T-helper 1 cell treated with Interleukin-12 subunit alpha and Interleukin-12 subunit beta and Interleukin-4 antibody, amounts not matched to agents 30 μg/mL and 1 μg/mL, for 36 hours (primary cell): ENCODE results near the gene GPX4.
"Not testable (repeated sequence)": the region's sequence is repeated elsewhere in the genome, so short reads cannot be mapped to it uniquely, and the experiment has no call there.

Source experiments
- H3K27ac Mint-ChIP-seq: one replicate; pipeline ENCODE4 v1.8.0; 2021; ENCODE audit warnings: mild to moderate bottlenecking, mixed read lengths
- H3K27me3 Mint-ChIP-seq: one replicate; pipeline ENCODE4 v1.8.0; 2021; ENCODE audit warnings: low read depth, mixed read lengths
- H3K36me3 Mint-ChIP-seq: one replicate; pipeline ENCODE4 v1.8.0; 2021; ENCODE audit warnings: low read depth, mixed read lengths
- H3K4me1 Mint-ChIP-seq: one replicate; pipeline ENCODE4 v1.8.0; 2021; ENCODE audit warnings: low read depth, mixed read lengths
- H3K4me3 Mint-ChIP-seq: one replicate; pipeline ENCODE4 v1.8.0; 2021; ENCODE audit warnings: mild to moderate bottlenecking, moderate library complexity, mixed read lengths
- H3K9me3 Mint-ChIP-seq: one replicate; pipeline ENCODE4 v1.8.0; 2021; ENCODE audit warnings: mixed read lengths

Gene GPX4

DNA sequence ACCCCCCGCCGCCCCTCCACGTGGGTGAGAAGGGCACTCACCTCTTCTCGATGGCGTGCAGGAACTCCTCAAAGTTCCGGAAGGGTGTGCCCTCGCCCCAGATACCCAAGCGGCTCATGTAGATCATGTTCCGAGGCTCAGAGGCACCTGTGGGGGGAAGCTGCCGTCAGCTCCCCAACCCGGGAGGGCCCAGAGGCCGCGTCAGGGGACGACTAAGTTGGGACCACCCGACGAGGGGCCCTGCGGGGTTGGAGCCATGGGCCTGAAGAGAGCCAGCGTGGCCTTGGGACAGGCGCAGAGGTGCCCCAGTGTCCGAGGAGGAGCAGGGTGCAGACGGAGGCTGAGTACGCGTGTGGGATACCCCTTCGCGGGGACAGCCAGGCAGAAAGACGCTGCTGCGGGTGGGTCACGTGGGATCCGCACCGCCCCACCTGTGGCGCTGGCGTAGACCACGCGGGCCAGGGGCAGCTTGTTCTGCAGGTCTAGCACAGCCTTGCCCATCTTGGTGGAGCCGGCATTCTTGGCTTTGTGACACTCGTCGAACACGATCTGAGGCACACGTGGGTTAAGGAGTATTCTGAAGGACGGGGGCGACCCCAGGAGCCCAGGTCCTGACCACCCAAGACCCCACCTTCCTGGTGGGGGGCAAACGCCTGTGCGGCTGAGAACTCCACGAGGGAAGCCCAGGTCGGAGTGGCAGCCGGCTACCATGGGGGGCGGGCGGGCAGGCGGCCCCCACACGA is 15.9 kb downstream of the GPX4 start:
- H3K27me3 Mint-ChIP-seq: no peaks in the 10 kb centered on the region
- H3K9me3 Mint-ChIP-seq: no peaks in the 10 kb centered on the region
- H3K4me3 Mint-ChIP-seq: no peak overlapping the region
- peaks cover 17% of the 10 kb centered on the region for H3K36me3 Mint-ChIP-seq
- no peak overlapping the region for H3K27ac Mint-ChIP-seq
- H3K4me1 Mint-ChIP-seq: peaks cover 5% of the 10 kb centered on the region

DNA sequence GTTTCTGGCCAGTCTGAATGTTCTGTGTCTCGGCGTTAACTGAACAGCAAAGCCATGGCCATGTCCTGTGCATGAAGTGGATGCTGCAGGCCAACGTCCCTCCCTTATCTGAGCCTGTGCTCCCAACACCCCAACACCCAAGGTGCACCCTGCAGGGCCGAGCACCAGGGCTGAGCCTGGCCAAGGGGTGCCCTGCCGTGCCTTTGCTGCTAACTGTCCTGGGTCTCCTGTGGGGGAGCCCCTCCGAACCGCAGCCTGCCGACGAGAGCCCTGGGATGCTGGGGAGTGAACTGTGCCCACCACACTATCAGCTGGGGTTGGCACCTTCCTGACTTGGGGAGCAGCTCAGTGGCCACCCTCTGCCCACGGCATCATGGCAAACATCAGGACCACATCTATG is 17.6 kb downstream of the GPX4 start:
- H3K36me3 Mint-ChIP-seq: peaks cover 22% of the 10 kb centered on the region
- H3K27me3 Mint-ChIP-seq: no peaks in the 10 kb centered on the region
- H3K27ac Mint-ChIP-seq: no peak overlapping the region

DNA sequence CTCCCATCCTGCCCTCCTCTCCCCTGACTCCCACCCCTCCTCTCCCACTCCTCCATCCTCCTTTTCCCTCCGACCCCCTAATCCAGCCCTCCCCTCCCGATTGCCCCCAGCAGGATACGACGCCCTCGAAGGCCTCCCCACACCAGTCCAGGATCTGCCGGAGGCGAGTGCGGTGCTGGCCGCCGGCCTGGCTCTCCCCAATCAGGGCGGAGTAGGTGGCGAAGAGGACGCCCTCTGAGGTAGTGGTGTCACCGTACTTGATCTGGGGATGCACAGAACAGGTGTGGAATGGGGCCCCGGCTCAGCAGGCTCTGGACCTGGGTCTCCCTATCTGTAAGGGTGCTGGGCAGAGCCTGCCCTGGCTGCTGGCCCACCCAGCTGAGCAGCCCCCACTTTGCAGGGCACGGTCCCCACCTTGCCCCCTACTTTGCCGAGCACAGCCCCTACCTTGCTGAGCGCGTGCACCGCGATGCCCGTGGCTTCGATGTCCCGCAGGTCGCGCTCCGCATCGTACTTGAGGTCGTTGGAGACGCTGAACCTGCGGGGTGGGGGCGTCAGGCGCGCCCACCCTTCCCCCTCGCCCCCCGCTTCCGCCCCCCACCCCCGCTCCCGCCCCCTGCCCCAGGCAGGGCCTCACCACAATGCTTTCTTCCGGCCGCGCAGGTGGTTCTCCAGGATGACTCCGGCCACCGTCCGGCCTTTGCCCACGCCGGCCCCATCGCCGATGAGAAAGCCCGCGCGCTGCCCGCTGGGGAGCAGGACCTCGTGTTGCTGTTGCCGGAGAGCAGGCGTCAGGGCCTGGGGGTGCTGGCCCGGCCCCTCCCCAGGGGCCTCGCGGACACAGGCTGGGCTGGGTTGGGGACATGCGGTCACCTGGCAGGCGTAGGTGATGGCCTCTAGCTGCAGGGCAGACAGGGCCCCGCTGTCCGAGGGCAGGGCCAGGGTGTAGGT is 18.5 kb downstream of the GPX4 start:
- Mint-ChIP-seq H3K27ac (no peak overlapping the region), H3K9me3 (no peaks in the 10 kb centered on the region), H3K4me3 (no peak overlapping the region), H3K36me3 (peaks cover 27% of the 10 kb centered on the region), H3K4me1 (peaks cover 10% of the 10 kb centered on the region), H3K27me3 (no peaks in the 10 kb centered on the region)

More for the DNA sequence above, 17.6 kb downstream of the GPX4 start:
- H3K9me3 Mint-ChIP-seq: no peaks in the 10 kb centered on the region
- peaks cover 7% of the 10 kb centered on the region for H3K4me1 Mint-ChIP-seq
- no peak overlapping the region for H3K4me3 Mint-ChIP-seq

DNA sequence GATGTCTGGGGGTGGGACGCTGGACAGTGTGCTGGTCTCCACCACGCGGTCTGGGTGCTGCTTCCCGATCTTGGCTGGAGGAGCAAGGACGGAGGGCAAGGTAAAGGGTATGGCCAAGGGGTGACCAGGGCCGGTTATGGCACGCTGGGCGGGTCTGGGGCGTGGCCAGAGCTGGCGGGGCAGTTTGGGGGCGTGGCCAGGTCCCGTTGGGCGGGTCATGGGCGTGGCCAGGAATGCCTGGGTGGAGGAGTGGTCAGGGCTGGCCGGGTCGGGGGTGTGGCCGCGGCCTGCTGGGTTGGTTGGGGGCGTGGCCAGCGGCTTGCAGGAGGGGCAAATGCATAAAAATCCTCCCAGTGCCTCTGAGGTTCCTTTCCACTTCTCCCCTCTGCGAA is 19.2 kb downstream of the GPX4 start:
- Mint-ChIP-seq H3K27me3 (no peaks in the 10 kb centered on the region), H3K27ac (no peak overlapping the region), H3K4me1 (peaks cover 11% of the 10 kb centered on the region), H3K36me3 (peaks cover 27% of the 10 kb centered on the region), H3K4me3 (no peak overlapping the region), H3K9me3 (no peaks in the 10 kb centered on the region)

DNA sequence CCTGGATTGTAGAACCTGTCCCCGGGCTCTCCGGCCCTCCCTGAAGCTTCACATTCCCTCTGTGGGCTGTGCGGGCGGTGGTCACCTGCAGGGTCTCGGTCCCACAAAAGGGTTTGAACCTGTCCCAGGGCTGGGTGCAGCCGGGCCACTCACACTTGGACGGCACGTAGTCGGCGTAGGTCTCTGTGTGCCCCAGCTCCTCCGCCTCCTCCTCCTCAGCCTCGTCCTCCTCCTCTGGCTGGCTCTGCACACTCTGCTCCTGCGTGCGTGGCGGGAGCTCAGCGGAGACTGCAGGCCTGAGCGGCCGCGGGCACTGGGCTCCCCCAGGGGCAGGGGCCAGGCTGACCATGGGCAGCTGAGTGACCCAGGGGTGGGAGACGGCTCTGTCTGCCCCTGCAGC is 19.6 kb downstream of the GPX4 start:
- Mint-ChIP-seq H3K36me3 (peaks cover 25% of the 10 kb centered on the region), H3K4me3 (no peak overlapping the region), H3K4me1 (peaks cover 11% of the 10 kb centered on the region), H3K27ac (no peak overlapping the region), H3K27me3 (no peaks in the 10 kb centered on the region), H3K9me3 (no peaks in the 10 kb centered on the region)

DNA sequence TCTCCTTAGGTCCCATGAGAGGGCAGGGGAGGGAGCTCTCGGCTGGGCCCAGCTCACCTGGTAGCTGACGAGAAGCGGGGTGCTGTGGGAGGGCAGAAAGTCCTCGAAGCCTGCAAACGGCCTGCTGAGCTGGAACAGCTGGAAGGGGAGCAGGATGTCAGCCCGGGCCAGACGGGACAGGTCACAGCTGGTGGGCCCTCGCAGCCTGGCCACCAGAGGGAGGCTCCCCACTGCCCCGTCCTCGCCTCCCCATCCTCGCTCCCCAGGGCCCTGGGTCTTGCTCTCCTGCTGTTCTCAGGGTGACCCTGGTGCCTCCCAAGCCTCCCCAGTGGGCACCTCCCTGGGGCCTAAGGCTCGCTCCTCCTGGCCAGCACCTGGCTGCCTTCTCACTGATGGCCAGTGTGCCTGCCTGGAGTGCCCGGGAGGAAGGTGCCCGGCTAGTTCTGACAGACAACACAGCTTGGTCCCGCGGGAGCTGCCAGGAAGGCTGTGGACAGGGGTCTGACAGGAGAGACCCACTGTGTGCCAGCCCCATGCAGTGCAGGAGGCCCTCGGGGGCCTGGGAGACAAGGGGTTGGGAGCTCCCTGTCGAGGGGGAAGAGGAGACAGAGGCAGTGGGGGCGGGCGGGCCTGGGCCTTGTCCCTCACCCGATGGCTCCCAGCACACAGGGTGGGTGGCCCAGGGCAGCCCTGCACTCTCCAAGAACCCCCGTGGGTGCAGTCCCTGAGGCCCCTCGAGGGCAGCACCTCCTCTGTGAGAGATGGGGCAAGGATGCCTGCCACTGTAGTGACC is 20.3 kb downstream of the GPX4 start:
- Mint-ChIP-seq H3K27ac (no peak overlapping the region), H3K4me1 (peaks cover 11% of the 10 kb centered on the region), H3K4me3 (no peak overlapping the region), H3K27me3 (no peaks in the 10 kb centered on the region), H3K9me3 (no peaks in the 10 kb centered on the region), H3K36me3 (peaks cover 25% of the 10 kb centered on the region)

DNA sequence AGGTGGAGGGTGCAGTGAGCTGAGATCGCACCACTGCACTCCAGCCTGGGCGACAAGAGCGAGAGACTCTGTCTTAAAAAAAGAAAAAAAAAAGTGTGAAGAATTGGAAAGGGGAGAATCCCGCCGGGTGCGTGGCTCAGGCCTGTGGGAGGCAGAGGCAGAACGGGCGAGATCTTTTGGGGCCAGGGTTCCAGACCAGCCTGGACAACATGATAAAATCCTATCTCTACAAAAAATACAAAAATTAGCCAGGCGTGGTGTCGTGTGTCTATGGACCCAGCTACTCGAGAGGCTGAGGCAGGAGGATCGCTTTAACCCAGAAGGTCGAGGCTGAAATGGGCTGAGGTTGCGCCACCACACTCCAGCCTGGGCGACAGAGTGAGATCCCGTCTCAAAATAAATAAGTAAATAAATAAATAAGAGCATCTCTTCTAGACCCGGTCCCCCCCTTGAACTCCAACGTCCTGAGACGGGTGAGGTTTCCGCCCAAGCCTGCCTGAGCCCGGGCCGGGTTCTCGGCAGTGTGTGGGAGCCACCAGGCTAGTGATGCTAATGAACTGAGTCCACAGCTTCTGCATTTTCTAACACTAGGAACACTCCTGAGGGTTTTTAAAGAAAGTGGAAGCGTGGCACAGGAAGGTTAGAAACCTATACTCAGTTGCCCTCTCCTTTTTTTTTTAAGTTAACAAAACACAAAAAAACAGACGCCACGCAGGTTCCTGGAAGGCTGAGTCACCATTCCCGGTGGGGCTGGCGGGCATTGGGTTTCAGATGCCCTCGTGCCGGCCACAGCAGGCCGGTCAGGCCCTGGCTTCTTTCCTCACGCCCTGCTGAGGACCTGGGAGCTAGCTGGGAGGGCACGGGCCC is 22.0 kb downstream of the GPX4 start:
- Mint-ChIP-seq H3K4me3 (no peak overlapping the region), H3K4me1 (peaks cover 15% of the 10 kb centered on the region), H3K36me3 (peaks cover 32% of the 10 kb centered on the region), H3K27ac (no peak overlapping the region), H3K27me3 (no peaks in the 10 kb centered on the region), H3K9me3 (no peaks in the 10 kb centered on the region)

DNA sequence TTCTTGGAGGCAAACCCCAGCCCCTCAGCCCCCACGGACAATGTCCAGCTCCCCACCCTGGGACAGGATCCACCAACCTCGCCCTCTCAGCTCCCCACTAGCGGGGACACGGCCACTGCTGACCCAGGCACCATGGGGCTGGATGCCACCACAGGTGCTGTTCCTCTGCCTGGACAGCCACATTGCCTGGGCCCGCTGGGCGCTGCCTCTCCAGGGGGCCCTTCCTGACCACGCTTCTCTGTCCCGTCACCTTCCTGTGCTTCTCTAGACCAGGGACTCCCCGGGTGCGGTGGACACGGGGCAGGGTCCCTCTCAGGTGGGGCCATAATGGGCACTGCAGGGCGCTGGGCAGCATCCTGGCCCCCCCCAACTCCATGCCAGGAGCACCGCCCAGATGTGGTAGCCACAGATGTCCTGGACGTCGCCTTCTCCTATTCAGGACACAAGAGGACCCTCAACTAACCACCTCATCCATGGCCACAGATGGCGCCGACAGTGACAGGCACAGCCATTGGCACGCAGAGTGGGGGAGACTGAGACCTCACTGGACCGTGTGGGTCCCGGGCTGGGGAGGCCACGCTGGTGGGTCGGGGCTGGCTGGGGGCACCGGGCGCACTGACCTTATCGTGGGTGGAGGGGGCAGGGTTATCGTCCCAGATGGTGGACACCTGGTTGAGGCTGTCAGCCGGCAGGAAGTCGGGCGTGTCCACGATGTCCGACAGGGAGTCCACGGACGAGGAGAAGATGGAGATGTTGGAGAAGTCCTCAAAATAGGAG is 23.4 kb downstream of the GPX4 start:
- no peak overlapping the region for H3K27ac Mint-ChIP-seq

DNA sequence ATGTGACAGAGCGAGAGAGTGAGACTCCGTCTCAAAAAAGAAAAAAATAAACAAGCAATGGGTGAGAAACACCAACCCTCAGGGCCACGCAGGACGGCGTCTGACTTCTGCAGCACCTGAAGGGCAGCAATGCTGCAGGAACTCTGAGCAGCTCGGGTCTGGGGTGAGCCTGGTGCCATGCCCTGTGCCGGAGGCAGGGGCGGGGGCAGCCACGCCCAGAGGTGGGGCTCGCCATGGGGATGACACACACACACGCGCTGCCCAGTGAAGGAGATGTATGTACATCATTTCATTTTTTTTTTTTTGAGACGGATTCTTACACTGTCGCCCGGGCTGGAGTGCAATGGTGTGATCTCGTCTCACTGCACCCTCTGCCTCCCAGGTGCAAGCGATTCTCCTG is 24.3 kb downstream of the GPX4 start:
- Mint-ChIP-seq H3K27me3 (no peaks in the 10 kb centered on the region), H3K27ac (no peak overlapping the region), H3K36me3 (peaks cover 22% of the 10 kb centered on the region), H3K4me1 (peaks cover 11% of the 10 kb centered on the region), H3K9me3 (no peaks in the 10 kb centered on the region), H3K4me3 (no peak overlapping the region)

More for the DNA sequence above, 23.4 kb downstream of the GPX4 start:
- Mint-ChIP-seq H3K27me3 (no peaks in the 10 kb centered on the region), H3K36me3 (peaks cover 26% of the 10 kb centered on the region), H3K4me3 (no peak overlapping the region), H3K4me1 (peaks cover 13% of the 10 kb centered on the region), H3K9me3 (no peaks in the 10 kb centered on the region)

DNA sequence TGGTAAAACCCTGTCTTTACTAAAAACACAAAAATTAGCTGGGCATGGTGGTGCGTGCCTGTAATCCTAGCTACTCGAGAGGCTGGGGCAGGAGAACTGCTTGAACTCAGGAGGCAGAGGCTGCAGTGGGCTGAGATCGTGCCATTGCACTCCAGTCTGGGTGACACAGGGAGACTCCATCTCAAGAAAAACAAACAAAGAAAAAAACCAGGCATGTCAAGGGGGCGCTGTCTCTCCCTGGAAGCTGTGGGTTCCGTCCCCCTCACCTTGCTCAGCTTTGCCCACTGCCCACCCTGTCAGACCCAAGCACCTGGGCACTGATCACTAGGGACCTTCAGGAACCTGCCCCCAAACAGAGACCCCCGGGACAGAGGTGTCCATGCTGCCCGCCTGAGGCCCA is 25.3 kb downstream of the GPX4 start:
- H3K9me3 Mint-ChIP-seq, H3K27ac Mint-ChIP-seq, H3K27me3 Mint-ChIP-seq: not testable (repeated sequence)
- H3K4me3 Mint-ChIP-seq: peak overlapping the region; percentile 7
- peaks cover 18% of the 10 kb centered on the region for H3K36me3 Mint-ChIP-seq
- H3K4me1 Mint-ChIP-seq: peaks cover 15% of the 10 kb centered on the region

DNA sequence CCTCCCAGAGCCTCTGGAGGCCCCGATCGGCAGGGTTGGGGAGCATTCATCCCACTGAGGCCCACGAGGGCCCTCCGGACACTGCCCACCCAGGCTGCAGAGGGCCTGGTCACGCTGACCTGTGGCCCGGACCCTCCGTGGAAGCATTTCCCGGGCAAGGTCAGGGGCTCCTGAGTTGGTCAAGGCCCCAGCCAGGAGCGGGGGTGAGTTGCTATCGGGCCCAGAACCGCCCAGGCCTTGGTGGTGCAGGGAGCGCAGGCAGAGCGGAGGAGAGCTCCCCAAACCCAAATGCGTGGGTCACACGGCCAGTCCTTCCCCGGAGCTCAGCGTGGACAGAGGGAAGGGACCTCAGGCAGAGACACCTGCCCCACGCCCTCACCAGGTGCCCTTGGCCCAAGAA is 25.7 kb downstream of the GPX4 start:
- Mint-ChIP-seq H3K9me3 (no peaks in the 10 kb centered on the region), H3K27me3 (no peaks in the 10 kb centered on the region), H3K27ac (no peak overlapping the region), H3K4me1 (peaks cover 15% of the 10 kb centered on the region), H3K36me3 (peaks cover 18% of the 10 kb centered on the region), H3K4me3 (peak overlapping the region; percentile 86)

DNA sequence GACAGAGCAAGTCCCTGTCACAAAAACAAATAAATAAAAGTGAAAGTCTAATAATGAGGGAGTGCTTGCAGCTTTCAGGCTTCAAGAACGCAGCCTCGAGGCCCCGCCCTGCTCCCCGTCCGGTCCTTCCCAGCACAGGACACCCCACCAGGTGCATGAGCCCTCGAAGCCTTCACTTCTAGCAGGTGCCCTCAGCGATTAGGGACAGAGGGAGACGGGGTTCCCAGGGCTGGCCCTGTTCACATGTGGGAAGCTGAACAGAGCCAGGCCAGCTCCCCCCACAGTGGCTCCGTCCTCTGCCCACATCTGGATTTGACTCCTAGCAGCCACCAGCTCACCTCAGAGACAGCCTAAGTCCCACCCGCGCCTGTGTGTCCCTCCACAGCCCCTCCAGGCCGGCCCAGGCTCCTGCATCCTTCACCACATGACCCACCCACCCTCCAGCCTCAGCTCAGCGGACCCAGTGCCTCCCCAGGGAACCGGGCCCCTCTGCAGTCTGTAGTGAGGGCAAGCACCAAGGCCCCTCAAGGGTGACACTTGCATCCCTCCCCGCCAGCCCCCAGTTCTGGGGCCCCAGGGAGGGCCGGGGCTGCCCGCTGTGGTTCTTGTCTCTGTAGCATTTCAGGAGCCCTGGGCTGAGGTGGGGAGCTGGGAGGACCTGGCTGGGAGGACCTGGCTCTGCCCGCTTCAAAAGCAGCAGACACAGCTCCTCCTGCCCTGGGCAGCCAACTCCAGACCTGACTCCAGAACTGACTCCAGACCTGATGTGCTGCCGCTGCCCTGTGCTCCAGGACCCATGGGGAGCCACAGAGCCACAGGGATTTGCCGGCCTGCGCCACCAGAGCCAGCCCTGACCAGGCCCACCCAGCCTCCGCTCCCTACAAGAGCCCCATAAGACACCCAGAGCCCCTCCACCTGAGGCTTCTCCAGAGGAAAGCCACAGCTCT is 27.2 kb downstream of the GPX4 start:
- H3K4me1 Mint-ChIP-seq: peaks cover 19% of the 10 kb centered on the region
- H3K27ac Mint-ChIP-seq: peak overlapping the region; percentile 75

More for the DNA sequence above, 27.2 kb downstream of the GPX4 start:
- Mint-ChIP-seq H3K4me3 (peak overlapping the region; percentile 86), H3K27me3 (no peaks in the 10 kb centered on the region), H3K36me3 (peaks cover 13% of the 10 kb centered on the region), H3K9me3 (no peaks in the 10 kb centered on the region)
